Stomach (tissue), 19 donors: Measurements from ENCODE around the gene C4BPA. TPM values are rescaled to one million over a fixed set of nuclear protein-coding genes. Genes with fewer than 3 reads are reported as not detected.

ENCODE experiments used
- DNase-seq, 2 donors: peaks; one replicate each; pipeline versions ENCODE4 v3.0.0 to v3.0.0-alpha.2; 2013 to 2019
- H3K27ac ChIP-seq, 5 donors: fragments of 200-600 bp in 4 of 5; sonication (generic) in 4 of 5; one replicate each; pipeline ENCODE4 v1.5.1; 2013 to 2019; ENCODE audit warnings: mild to moderate bottlenecking in 1 of 5, moderate library complexity in 1 of 5
- H3K27me3 ChIP-seq, 3 donors: fragments of 200-600 bp; sonication (generic); one replicate each; pipeline ENCODE4 v1.5.1; 2017 to 2019; ENCODE audit warnings: mixed run types in 1 of 3
- H3K36me3 ChIP-seq, 4 donors: fragments of 200-600 bp; sonication (generic); 1 replicate in 3 of 4; 2 replicates in 1 of 4; pipeline ENCODE4 v1.5.1; 2016 to 2019
- H3K4me1 ChIP-seq, 4 donors: fragments of 200-600 bp; sonication (generic); one replicate each; pipeline ENCODE4 v1.5.1; 2016 to 2019
- H3K4me3 ChIP-seq, 4 donors: fragments of 200-600 bp; sonication (generic) in 3 of 4; one replicate each; pipeline ENCODE4 v1.5.1; 2016 to 2019; ENCODE audit warnings: mild to moderate bottlenecking in 1 of 4
- H3K9me3 ChIP-seq, 4 donors: fragments of 200-600 bp; sonication (generic); one replicate each; pipeline ENCODE4 v1.5.1; 2016 to 2019
- CTCF ChIP-seq, 7 experiments: fragments of 450-650 bp in 4 of 7; fragments of 200-600 bp in 3 of 7; sonication (generic) in 3 of 7; IDR thresholded peaks; one replicate each; pipeline ENCODE4 v1.5.1; 2016 to 2019; ENCODE audit warnings: antibody characterized with exemption in 7 of 7, control low read depth in 2 of 7, mild to moderate bottlenecking in 1 of 7
- EP300 ChIP-seq: sonication (generic); formaldehyde crosslinking; IDR thresholded peaks from one replicate; pipeline ENCODE4 v1.6.1; 2017; ENCODE audit warnings: antibody characterized with exemption
- POLR2A ChIP-seq, 4 donors: fragments of 450-650 bp; IDR thresholded peaks; one replicate each; pipeline ENCODE4 v1.6.1; 2016; ENCODE audit warnings: antibody characterized with exemption in 4 of 4, control low read depth in 2 of 4, mild to moderate bottlenecking in 1 of 4, moderate library complexity in 1 of 4
- POLR2AphosphoS5 ChIP-seq, 3 donors: sonication (generic); formaldehyde crosslinking; IDR thresholded peaks; one replicate each; pipeline ENCODE4 v1.6.1; 2016; ENCODE audit warnings: antibody characterized with exemption in 3 of 3
- WGBS, 5 donors: extraction: QIAGEN DNeasy Blood & Tissue Kit in 3 of 5; methylation state at CpG; one replicate each; pipeline versions ENCODE4 v1.1.5 to v1.1.7; 2013 to 2018; 5-methylcytosine and 5-hydroxymethylcytosine counted together
- intact Hi-C: fragments of 100-400 bp; cut with DNase I; formaldehyde crosslinking; loops from one replicate; pipeline ENCODE4 v1.15.1; 2023; ENCODE audit warnings: low total_unique reads
- long read RNA-seq, 10 donors: transcript quantifications; one replicate each; lab custom pipeline, GENCODE V29; 2026
- polyA plus RNA-seq, 3 donors: library from polyadenylated mRNA; stranded (reverse); fragments of 200-250 nt; gene quantifications; one replicate each; pipeline ENCODE4 v1.2.3, GENCODE V29; 2013
- total RNA-seq, 5 donors: library from RNA; depleted of rRNA; stranded (reverse); fragments of >200 nt; gene quantifications; one replicate each; pipeline versions ENCODE4 v1.1.0 to v1.2.3, GENCODE V29; 2014 to 2016
- donor health status: healthy with polysubstance abuse.
- donor health status: Bipolar disorder and iron deficiency.
- donor health status: healthy.

Gene C4BPA
- total RNA-seq (10 to 100 TPM in 1 of 5 donors, not detected in 4; 24.6 TPM), polyA plus RNA-seq (1 to 10 TPM in 2 of 3 donors, not detected in 1; 1.2 to 2.5 TPM)
- long read RNA-seq, donor 1: 0 reads
- long read RNA-seq, donor 2: 0 reads
- long read RNA-seq, donor 3: 0 reads
- long read RNA-seq, donor 4: 0 reads
- long read RNA-seq, donor 5: 0 reads
- long read RNA-seq, donor 6: 0 reads
- long read RNA-seq, donor 7: 0 reads
- long read RNA-seq, donor 8: 0 reads
- long read RNA-seq, donor 9: 0 reads
- long read RNA-seq, donor 10: 0 reads

- no peaks in the 10 kb centered on the region for H3K9me3 ChIP-seq
- no peaks in the 10 kb centered on the region for H3K36me3 ChIP-seq
- H3K27ac ChIP-seq: peak within 1 kb of the TSS in 1 of 5 donors; percentile 54
- 39 to 56% (median 49%) methylated on average over 7 of the region's 7 CpGs for WGBS, 5 donors
- DNase-seq: no peak
- intact Hi-C loops: no loop called here
- H3K4me3 ChIP-seq: no peak within 1 kb of the TSS
- peak in 2 of 3 donors; percentile 13 to 16 for TF ChIP-seq POLR2AphosphoS5 (IDR thresholded peaks at IDR 0.05)
- no peak for TF ChIP-seq CTCF (IDR thresholded peaks at IDR 0.05)
- H3K27me3 ChIP-seq: no peaks in the 10 kb centered on the region
- no peaks in the 10 kb centered on the region for H3K4me1 ChIP-seq
Observed at GRCh38 chr1:207103892-207104373, at the start of gene C4BPA. Gene C4BPA (plus strand): TSS chr1:207104233. CDS start chr1:207113026, 8,793 bp downstream.

GRCh38 chr1:207054491-207054890 lies 49.5 kb upstream of the C4BPA start:
- H3K36me3 ChIP-seq: peaks cover 0 to 5% (median 3%) of the 10 kb centered on the region in 4 donors
- intact Hi-C loops: no loop called here
- H3K4me3 ChIP-seq: peak overlapping the region in 2 of 4 donors; percentile 58 to 61
- no peaks in the 10 kb centered on the region for H3K9me3 ChIP-seq
- TF ChIP-seq POLR2AphosphoS5 (IDR thresholded peaks at IDR 0.05) (no peak), CTCF (IDR thresholded peaks at IDR 0.05) (no peak), POLR2A (IDR thresholded peaks at IDR 0.05) (no peak), EP300 (no peak)
- no peaks in the 10 kb centered on the region for H3K27me3 ChIP-seq
- DNase-seq: no peak
- H3K27ac ChIP-seq: peak overlapping the region in 4 of 5 donors; percentile 91 to 97 (median 96)
- 39 to 50% (median 44%) methylated on average over 2 of the region's 2 CpGs for WGBS, 5 donors
- peaks cover 22 to 58% (median 34%) of the 10 kb centered on the region in 4 donors for H3K4me1 ChIP-seq

GRCh38 chr1:207055386-207056001 lies 48.5 kb upstream of the C4BPA start:
- no peak for TF ChIP-seq EP300
- TF ChIP-seq POLR2AphosphoS5 (IDR thresholded peaks at IDR 0.05): no peak
- TF ChIP-seq CTCF (IDR thresholded peaks at IDR 0.05): no peak
- TF ChIP-seq POLR2A (IDR thresholded peaks at IDR 0.05): no peak
- 60 to 66% (median 63%) methylated on average over 3 of the region's 3 CpGs for WGBS, 5 donors
- Histone ChIP-seq H3K4me1 (peaks cover 24 to 59% (median 36%) of the 10 kb centered on the region in 4 donors), H3K27me3 (no peaks in the 10 kb centered on the region), H3K9me3 (no peaks in the 10 kb centered on the region), H3K4me3 (no peak overlapping the region), H3K27ac (peak overlapping the region in 4 of 5 donors; percentile 68 to 97 (median 94)), H3K36me3 (peaks cover 0 to 14% (median 11%) of the 10 kb centered on the region in 4 donors)
- DNase-seq: no peak
- intact Hi-C loops: no loop called here

- peak overlapping the region; percentile 59 to 80 (median 64) for H3K27ac ChIP-seq
- 57 to 75% (median 62%) methylated on average over 5 to 6 of the region's 6 CpGs for WGBS, 5 donors
Observed at GRCh38 chr1:207056673-207057072, 47.4 kb upstream of the C4BPA start.

More at GRCh38 chr1:207056673-207057072, 47.4 kb upstream of the C4BPA start:
- peaks cover 0 to 23% (median 19%) of the 10 kb centered on the region in 4 donors for H3K36me3 ChIP-seq
- no peaks in the 10 kb centered on the region for H3K9me3 ChIP-seq
- intact Hi-C loops: no loop called here
- H3K4me1 ChIP-seq: peaks cover 19 to 52% (median 30%) of the 10 kb centered on the region in 4 donors
- H3K27me3 ChIP-seq: no peaks in the 10 kb centered on the region
- H3K4me3 ChIP-seq: no peak overlapping the region
- peak in 1 of 3 donors; percentile 12 for TF ChIP-seq POLR2AphosphoS5 (IDR thresholded peaks at IDR 0.05)
- TF ChIP-seq CTCF (IDR thresholded peaks at IDR 0.05): no peak
- DNase-seq: peak; percentile 62 to 70
